Endodermal cell (in vitro differentiated cells): ENCODE measurements around the gene GNE. TPM values are rescaled to one million over a fixed set of nuclear protein-coding genes. Genes with fewer than 3 reads are reported as not detected.
A peak's percentile ranks its signal among the peaks of the same experiment; 100 is the strongest.

ENCODE experiments used
- DNase-seq: peaks from one replicate; pipeline ENCODE4 v3.0.0-alpha.2; 2017
- H3K27ac ChIP-seq: 2 replicates; pipeline ENCODE4 v1.5.1; 2013; ENCODE audit warnings: mild to moderate bottlenecking, low read depth, low read length, moderate library complexity
- H3K27me3 ChIP-seq: 2 replicates; pipeline ENCODE4 v1.6.1; 2013; ENCODE audit warnings: mild to moderate bottlenecking, low read length, moderate library complexity; ENCODE audit not compliant: insufficient read depth, control insufficient read depth, poor library complexity, severe bottlenecking
- H3K36me3 ChIP-seq: 2 replicates; pipeline ENCODE4 v1.7.0; 2013; ENCODE audit warnings: mild to moderate bottlenecking, low read length, moderate library complexity; ENCODE audit not compliant: control insufficient read depth, insufficient read depth
- H3K4me1 ChIP-seq: one replicate; pipeline ENCODE4 v1.7.0; 2013; ENCODE audit warnings: low read length; ENCODE audit not compliant: control insufficient read depth, insufficient read depth
- H3K4me3 ChIP-seq: 2 replicates; pipeline ENCODE4 v1.5.1; 2013; ENCODE audit warnings: mild to moderate bottlenecking, low read length, moderate library complexity
- H3K9ac ChIP-seq: 2 replicates; pipeline ENCODE4 v1.6.1; 2013; ENCODE audit warnings: mild to moderate bottlenecking, low read length, moderate library complexity; ENCODE audit not compliant: poor library complexity, severe bottlenecking; ENCODE audit errors: extremely low read depth
- H3K9me3 ChIP-seq: 2 replicates; pipeline ENCODE4 v1.6.1; 2013; ENCODE audit warnings: mild to moderate bottlenecking, low read length, moderate library complexity; ENCODE audit not compliant: control insufficient read depth
- H3K27ac Mint-ChIP-seq: 2 replicates; pipeline ENCODE4 v1.8.0; 2020; ENCODE audit warnings: mixed read lengths
- H3K27me3 Mint-ChIP-seq: 2 replicates; pipeline ENCODE4 v1.8.0; 2021; ENCODE audit warnings: mild to moderate bottlenecking, mixed read lengths; ENCODE audit not compliant: insufficient read depth
- H3K36me3 Mint-ChIP-seq: 2 replicates; pipeline ENCODE4 v1.8.0; 2020; ENCODE audit warnings: low read depth, mixed read lengths
- H3K4me1 Mint-ChIP-seq: 2 replicates; pipeline ENCODE4 v1.8.0; 2020; ENCODE audit warnings: mixed read lengths
- H3K4me3 Mint-ChIP-seq: 2 replicates; pipeline ENCODE4 v1.8.0; 2020; ENCODE audit warnings: mild to moderate bottlenecking, moderate library complexity, mixed read lengths
- H3K9me3 Mint-ChIP-seq: 2 replicates; pipeline ENCODE4 v1.8.0; 2020; ENCODE audit warnings: mild to moderate bottlenecking, mixed read lengths
- WGBS, 2 experiments: methylation state at CpG; one replicate each; pipeline versions ENCODE4 v1.1.5 to v1.1.7; 2013; ENCODE audit warnings: missing lambda C conversion rate in 2 of 2, mixed read lengths in 1 of 2; ENCODE audit not compliant: insufficient coverage in 1 of 2, insufficient read length in 1 of 2; 5-methylcytosine and 5-hydroxymethylcytosine counted together
- total RNA-seq, 2 donors: library from RNA; stranded (reverse); fragmentation: NEBNext Ultra II Directional in 1 of 2; extraction: Animal tissue kit (Norgen Biotek cat#: 25700) in 1 of 2; gene quantifications; 2 replicates in 1 of 2; 3 replicates in 1 of 2; pipeline ENCODE4 v1.2.1, GENCODE V29; 2021
- TF ChIP-seq, protein P1 (sequence below): fragments of 200-600 bp; sonication (generic); conservative IDR thresholded peaks from 2 replicates; pipeline ENCODE4 v1.5.0; 2021; ENCODE audit warnings: antibody characterized with exemption, mild to moderate bottlenecking

GNE gene
- total RNA-seq, 2 donors from 2014 or later, result 5.6 to 7.0 TPM

DNA sequence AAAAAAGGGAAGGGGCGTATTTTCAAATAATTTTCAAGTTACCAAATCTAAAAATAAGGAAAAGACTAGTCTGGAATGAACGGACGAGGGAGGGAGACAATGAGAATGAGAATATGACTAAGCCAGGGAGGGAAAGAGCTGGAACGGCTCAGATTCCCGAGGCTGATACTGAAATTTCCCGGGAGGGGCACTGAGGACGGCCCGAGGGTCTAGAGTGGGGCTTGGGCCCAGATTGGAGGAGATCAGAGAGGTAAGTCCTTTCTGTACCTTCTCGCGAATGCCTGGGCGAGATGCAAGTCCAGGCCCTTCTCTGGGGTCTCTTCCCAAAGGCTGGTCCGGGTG is 92.5 kb downstream of the GNE start:
- Histone ChIP-seq H3K36me3 (no peaks in the 10 kb centered on the region), H3K9me3 (no peaks in the 10 kb centered on the region), H3K27ac (no peak overlapping the region), H3K4me3 (no peak overlapping the region), H3K9ac (no peak overlapping the region), H3K27me3 (no peaks in the 10 kb centered on the region), H3K4me1 (peaks cover 14% of the 10 kb centered on the region)
- Mint-ChIP-seq H3K4me3 (peak overlapping the region; percentile 6), H3K36me3 (no peaks in the 10 kb centered on the region), H3K27me3 (peaks cover 16% of the 10 kb centered on the region), H3K27ac (no peak overlapping the region), H3K9me3 (no peaks in the 10 kb centered on the region), H3K4me1 (peaks cover 27% of the 10 kb centered on the region)
- no peak for DNase-seq
- WGBS, 2 experiments, result 84 to 91% methylated on average over 9 to 11 of the region's 12 CpGs
- TF ChIP-seq, protein P1, sequence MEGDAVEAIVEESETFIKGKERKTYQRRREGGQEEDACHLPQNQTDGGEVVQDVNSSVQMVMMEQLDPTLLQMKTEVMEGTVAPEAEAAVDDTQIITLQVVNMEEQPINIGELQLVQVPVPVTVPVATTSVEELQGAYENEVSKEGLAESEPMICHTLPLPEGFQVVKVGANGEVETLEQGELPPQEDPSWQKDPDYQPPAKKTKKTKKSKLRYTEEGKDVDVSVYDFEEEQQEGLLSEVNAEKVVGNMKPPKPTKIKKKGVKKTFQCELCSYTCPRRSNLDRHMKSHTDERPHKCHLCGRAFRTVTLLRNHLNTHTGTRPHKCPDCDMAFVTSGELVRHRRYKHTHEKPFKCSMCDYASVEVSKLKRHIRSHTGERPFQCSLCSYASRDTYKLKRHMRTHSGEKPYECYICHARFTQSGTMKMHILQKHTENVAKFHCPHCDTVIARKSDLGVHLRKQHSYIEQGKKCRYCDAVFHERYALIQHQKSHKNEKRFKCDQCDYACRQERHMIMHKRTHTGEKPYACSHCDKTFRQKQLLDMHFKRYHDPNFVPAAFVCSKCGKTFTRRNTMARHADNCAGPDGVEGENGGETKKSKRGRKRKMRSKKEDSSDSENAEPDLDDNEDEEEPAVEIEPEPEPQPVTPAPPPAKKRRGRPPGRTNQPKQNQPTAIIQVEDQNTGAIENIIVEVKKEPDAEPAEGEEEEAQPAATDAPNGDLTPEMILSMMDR, result no peak

DNA sequence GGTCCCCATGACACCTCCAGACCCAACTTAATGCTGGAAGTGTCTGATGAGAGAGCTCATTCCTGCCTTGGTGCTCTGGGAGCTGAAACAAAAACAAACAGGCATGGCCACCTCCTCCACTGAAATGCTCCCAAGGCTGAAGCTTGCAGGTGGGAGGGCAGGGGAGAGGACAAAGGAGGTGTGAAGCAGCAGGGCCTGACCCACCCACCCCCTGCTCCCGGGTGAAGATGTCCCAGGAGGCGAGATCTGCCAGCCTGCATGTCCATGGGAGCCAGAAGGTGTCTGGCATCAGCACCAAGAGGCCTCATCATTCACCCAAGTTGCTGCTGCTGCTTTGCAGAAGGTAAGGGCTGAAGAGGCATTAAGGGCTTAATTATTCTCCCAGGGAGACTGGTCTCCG is 93.3 kb downstream of the GNE start:
- Histone ChIP-seq H3K27me3 (no peaks in the 10 kb centered on the region), H3K9me3 (no peaks in the 10 kb centered on the region), H3K4me3 (no peak overlapping the region), H3K27ac (no peak overlapping the region), H3K9ac (no peak overlapping the region), H3K4me1 (peaks cover 14% of the 10 kb centered on the region), H3K36me3 (peaks cover 4% of the 10 kb centered on the region)
- DNase-seq, result peak; percentile 81
- peaks cover 12% of the 10 kb centered on the region for H3K27me3 Mint-ChIP-seq
- H3K27ac Mint-ChIP-seq, result peak overlapping the region; percentile 41
- H3K9me3 Mint-ChIP-seq, result no peaks in the 10 kb centered on the region
- TF ChIP-seq, protein P1, result no peak
- peaks cover 5% of the 10 kb centered on the region for H3K36me3 Mint-ChIP-seq
- no peak overlapping the region for H3K4me3 Mint-ChIP-seq
- WGBS, 2 experiments, result 51 to 77% methylated on average over 1 to 3 of the region's 3 CpGs
- peaks cover 27% of the 10 kb centered on the region for H3K4me1 Mint-ChIP-seq

Other genes with a start within 250 kb of the GNE start
- gene RECK, start 221.5 kb downstream of the GNE start, total RNA-seq, result 10 to 100 TPM; 11.5 to 16.1 TPM
- gene GLIPR2, start 121.7 kb downstream of the GNE start, total RNA-seq, result 10 to 100 TPM; 38.6 to 54.2 TPM
- gene CCIN, start 89.1 kb downstream of the GNE start, total RNA-seq, result under 1 TPM; 0.18 to 0.35 TPM
- gene CLTA, start 67.5 kb downstream of the GNE start, total RNA-seq, result 100 to 1,000 TPM; 221 to 240 TPM
- 10 to 100 TPM; 47.5 to 49.7 TPM for gene RNF38, start 141.8 kb upstream of the GNE start, total RNA-seq